Activated naive CD8-positive, alpha-beta T cell treated with anti-CD3 and anti-CD28 coated beads for 36 hours (primary cell): ENCODE data around the gene RYR3. TPM values are rescaled to one million over a fixed set of nuclear protein-coding genes. Genes with fewer than 3 reads are reported as not detected.
A peak's percentile ranks its signal among the peaks of the same experiment; 100 is the strongest.

Source experiments
- DNase-seq: peaks from one replicate; pipeline ENCODE4 v3.0.0; 2021
- H3K27ac Mint-ChIP-seq: one replicate; pipeline ENCODE4 v1.8.0; 2022; ENCODE audit warnings: mild to moderate bottlenecking, moderate library complexity, mixed read lengths
- H3K27me3 Mint-ChIP-seq: one replicate; pipeline ENCODE4 v1.8.0; 2022; ENCODE audit warnings: mild to moderate bottlenecking, mixed read lengths
- H3K36me3 Mint-ChIP-seq: one replicate; pipeline ENCODE4 v1.8.0; 2021; ENCODE audit warnings: mild to moderate bottlenecking, mixed read lengths
- H3K4me1 Mint-ChIP-seq: one replicate; pipeline ENCODE4 v1.8.0; 2021; ENCODE audit warnings: mixed read lengths
- H3K4me3 Mint-ChIP-seq: one replicate; pipeline ENCODE4 v1.8.0; 2022; ENCODE audit warnings: mild to moderate bottlenecking, moderate library complexity, mixed read lengths
- H3K9me3 Mint-ChIP-seq: one replicate; pipeline ENCODE4 v1.8.0; 2022; ENCODE audit warnings: mixed read lengths
- total RNA-seq, 2 experiments: library from RNA; stranded (reverse); gene quantifications; one replicate each; pipeline ENCODE4 v1.2.3, GENCODE V29; 2021

The RYR3 gene
- not detected for total RNA-seq

GRCh38 chr15:33310481-33311311 lies at the start of gene RYR3:
TSS of gene RYR3 (plus strand) at chr15:33310967. CDS start at chr15:33311046, 79 bp downstream.
- Mint-ChIP-seq H3K36me3 (no peaks in the 10 kb centered on the region), H3K9me3 (no peaks in the 10 kb centered on the region), H3K4me1 (no peaks in the 10 kb centered on the region), H3K4me3 (no peak within 1 kb of the TSS), H3K27me3 (peaks cover 55% of the 10 kb centered on the region), H3K27ac (no peak within 1 kb of the TSS)
- DNase-seq = no peak

GRCh38 chr15:33262306-33262705 lies 48.5 kb upstream of the RYR3 start:
- Mint-ChIP-seq H3K4me1 (no peaks in the 10 kb centered on the region), H3K36me3 (no peaks in the 10 kb centered on the region)

DNA sequence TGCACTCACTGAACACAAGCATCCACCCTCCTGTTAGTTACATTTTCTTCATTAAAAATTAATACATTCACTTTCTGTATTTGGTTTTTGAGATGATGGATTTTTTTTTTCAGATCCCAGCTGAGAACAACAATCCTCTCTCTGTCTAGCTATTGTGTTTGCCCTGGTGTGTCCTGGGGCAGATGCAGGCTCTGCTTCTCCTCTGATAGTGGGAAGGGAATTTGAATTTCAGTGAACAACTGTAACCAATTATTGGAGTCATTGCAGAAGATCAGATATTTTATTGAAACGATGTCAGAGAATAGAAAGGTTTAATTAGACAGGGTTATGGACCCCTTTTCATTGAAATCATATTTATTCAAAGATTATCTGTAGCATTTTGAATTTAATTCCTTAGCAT lies 33.1 kb upstream of the RYR3 start:
- Mint-ChIP-seq H3K27ac (no peak overlapping the region), H3K4me3 (no peak overlapping the region), H3K27me3 (peaks cover 22% of the 10 kb centered on the region), H3K9me3 (peaks cover 7% of the 10 kb centered on the region), H3K4me1 (no peaks in the 10 kb centered on the region), H3K36me3 (no peaks in the 10 kb centered on the region)
- no peak for DNase-seq

More at GRCh38 chr15:33262306-33262705, 48.5 kb upstream of the RYR3 start:
- H3K9me3 Mint-ChIP-seq = no peaks in the 10 kb centered on the region
- H3K27me3 Mint-ChIP-seq = no peaks in the 10 kb centered on the region
- DNase-seq = no peak
- no peak overlapping the region for H3K27ac Mint-ChIP-seq
- H3K4me3 Mint-ChIP-seq = no peak overlapping the region

DNA sequence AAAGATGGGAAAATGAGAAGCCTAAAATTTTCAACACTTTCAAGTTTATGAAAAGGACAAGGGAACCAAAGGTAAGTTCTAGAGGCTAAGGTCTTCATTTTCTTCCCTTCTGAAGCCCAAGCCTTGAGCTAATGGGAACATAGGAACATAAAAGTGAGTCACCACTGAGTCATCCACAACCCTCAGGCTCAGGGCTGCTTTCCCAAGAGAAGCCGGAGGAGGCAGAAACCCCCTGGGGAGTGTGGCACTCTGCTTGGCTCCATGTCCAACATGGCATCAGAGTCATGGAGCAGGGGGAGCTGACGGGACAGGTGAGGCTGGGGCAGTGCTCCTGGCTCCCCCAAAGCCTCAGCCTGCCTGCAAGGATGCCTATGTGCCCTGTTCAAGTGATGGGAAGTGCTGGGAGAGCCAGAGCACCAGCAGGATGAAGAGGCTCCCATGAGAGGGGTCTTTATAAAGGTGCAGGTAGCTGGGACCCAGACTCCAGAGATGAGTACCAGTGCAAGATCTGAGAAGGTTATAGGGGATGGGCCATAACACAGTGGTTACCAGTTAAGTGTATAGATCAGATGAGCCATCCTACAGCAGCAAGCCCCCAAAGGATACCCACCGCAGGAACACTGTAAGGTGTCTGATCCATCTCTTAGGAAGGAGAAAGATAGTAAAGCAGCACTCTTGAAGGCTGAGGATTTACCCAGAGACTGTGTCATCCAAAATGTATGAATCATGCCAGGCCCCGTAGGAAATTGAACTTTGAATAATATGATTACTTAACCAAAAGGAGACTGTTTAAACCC lies 31.8 kb upstream of the RYR3 start:
- Mint-ChIP-seq H3K4me3 (no peak overlapping the region), H3K27ac (no peak overlapping the region), H3K9me3 (peaks cover 2% of the 10 kb centered on the region), H3K4me1 (no peaks in the 10 kb centered on the region), H3K27me3 (peaks cover 11% of the 10 kb centered on the region), H3K36me3 (no peaks in the 10 kb centered on the region)
- DNase-seq = no peak

DNA sequence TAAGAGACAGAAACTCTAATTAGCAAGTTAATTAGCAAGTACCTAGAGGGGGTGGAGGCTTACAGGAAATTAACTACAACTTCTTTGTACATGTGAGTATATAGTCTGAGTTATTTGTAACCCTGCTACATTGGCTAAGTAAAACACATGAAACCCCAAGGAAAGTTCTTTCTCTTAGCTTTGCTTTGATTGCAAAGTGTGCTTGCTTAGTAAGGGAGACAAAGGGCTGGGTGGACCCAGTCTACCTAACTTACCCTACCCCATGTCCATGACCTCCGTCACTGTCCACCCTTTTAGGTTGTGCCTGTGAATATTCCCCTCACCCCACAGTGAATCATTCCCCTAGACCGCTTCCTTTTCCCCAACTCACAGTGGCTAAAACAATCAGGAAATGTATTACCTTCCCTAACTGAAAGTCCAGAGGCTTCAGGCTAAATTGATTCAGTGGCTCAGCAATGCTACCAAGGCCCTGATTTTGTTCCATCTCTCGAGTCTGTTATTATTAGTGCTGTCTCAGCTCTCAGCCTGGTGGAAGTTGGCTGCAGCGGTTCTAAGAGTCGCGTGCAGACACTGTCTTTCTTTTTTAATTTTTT lies 31.1 kb upstream of the RYR3 start:
- DNase-seq = no peak
- H3K4me3 Mint-ChIP-seq = no peak overlapping the region
- peaks cover 2% of the 10 kb centered on the region for H3K9me3 Mint-ChIP-seq
- H3K36me3 Mint-ChIP-seq = no peaks in the 10 kb centered on the region
- peaks cover 11% of the 10 kb centered on the region for H3K27me3 Mint-ChIP-seq
- no peak overlapping the region for H3K27ac Mint-ChIP-seq
- no peaks in the 10 kb centered on the region for H3K4me1 Mint-ChIP-seq

- no peak for DNase-seq
- Mint-ChIP-seq H3K27me3 (peaks cover 5% of the 10 kb centered on the region), H3K4me3 (no peak overlapping the region), H3K9me3 (no peaks in the 10 kb centered on the region), H3K27ac (no peak overlapping the region), H3K36me3 (no peaks in the 10 kb centered on the region), H3K4me1 (no peaks in the 10 kb centered on the region)
These were observed 28.3 kb upstream of the RYR3 start for GRCh38 chr15:33282226-33283020.

DNA sequence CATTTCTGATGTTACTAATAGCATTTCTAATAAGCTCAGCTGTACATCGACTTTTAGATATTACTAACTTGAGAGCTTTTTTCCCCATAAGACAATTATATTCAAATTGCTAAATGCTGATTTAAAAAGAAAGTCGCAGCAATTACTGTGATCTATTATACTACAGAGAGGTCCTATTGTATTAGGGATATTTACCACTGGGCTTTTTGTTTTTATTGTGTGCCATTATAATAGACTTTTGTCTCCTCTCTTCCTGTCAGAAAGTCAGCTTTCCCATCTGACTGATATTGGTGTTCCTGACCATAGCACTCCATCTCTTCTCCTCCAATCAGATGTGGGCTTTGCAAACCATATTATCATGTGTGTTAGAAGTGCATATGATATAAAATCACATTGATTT lies 27.2 kb upstream of the RYR3 start:
- no peak for DNase-seq
- Mint-ChIP-seq H3K9me3 (no peaks in the 10 kb centered on the region), H3K4me1 (no peaks in the 10 kb centered on the region), H3K4me3 (no peak overlapping the region), H3K36me3 (no peaks in the 10 kb centered on the region), H3K27me3 (no peaks in the 10 kb centered on the region), H3K27ac (no peak overlapping the region)

DNA sequence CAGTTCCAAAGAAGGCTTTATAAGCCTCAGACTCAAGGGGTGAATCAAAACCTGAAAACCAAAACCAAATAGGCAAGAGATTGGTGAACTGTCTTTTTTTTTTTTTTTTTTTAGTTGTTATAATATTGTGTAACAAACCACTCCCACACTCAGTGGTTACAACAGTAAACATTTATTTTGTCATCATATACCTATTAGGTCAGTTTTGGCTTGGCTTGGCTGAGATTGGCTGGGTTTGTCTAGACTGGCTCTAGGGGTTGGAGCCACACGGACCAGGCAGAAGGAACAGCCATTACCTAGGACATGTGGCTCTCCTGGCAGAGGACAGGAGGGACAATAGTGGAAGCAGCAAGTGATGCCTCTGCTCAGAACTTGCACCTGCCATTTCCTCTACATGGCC lies 26.4 kb upstream of the RYR3 start:
- H3K36me3 Mint-ChIP-seq = no peaks in the 10 kb centered on the region
- H3K9me3 Mint-ChIP-seq = no peaks in the 10 kb centered on the region
- no peak overlapping the region for H3K27ac Mint-ChIP-seq

GRCh38 chr15:33292717-33293307 lies 18.0 kb upstream of the RYR3 start:
- Mint-ChIP-seq H3K36me3 (no peaks in the 10 kb centered on the region), H3K9me3 (no peaks in the 10 kb centered on the region), H3K4me3 (no peak overlapping the region), H3K27ac (no peak overlapping the region), H3K4me1 (no peaks in the 10 kb centered on the region), H3K27me3 (no peaks in the 10 kb centered on the region)
- DNase-seq = peak; percentile 36

More for the DNA sequence above, 26.4 kb upstream of the RYR3 start:
- no peak for DNase-seq
- Mint-ChIP-seq H3K4me3 (no peak overlapping the region), H3K27me3 (no peaks in the 10 kb centered on the region), H3K4me1 (no peaks in the 10 kb centered on the region)

- Mint-ChIP-seq H3K27ac (no peak overlapping the region), H3K4me1 (no peaks in the 10 kb centered on the region), H3K4me3 (no peak overlapping the region), H3K27me3 (no peaks in the 10 kb centered on the region), H3K9me3 (no peaks in the 10 kb centered on the region), H3K36me3 (no peaks in the 10 kb centered on the region)
- no peak for DNase-seq
These were observed 16.9 kb upstream of the RYR3 start for GRCh38 chr15:33293713-33294334.

DNA sequence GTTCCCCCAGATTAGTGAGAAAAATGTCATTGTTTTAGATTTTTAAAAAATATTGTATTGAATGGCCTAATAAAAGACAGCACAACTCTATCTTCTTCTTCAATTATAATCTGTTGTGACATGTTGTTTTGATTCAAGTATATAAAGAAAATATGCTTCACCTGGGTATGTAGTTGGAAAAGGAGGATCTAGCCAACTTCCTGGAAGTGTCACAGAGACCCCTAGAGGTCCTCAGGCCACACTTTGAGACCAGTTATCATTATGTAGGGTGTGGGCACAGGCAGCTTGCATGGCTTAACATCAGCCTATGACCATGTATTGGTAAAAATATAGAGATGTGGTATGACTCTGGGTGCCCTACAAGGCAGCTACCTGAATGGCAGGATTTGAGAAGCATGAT lies 14.7 kb upstream of the RYR3 start:
- no peak for DNase-seq
- H3K4me1 Mint-ChIP-seq = no peaks in the 10 kb centered on the region
- no peaks in the 10 kb centered on the region for H3K36me3 Mint-ChIP-seq
- no peaks in the 10 kb centered on the region for H3K9me3 Mint-ChIP-seq
- H3K27me3 Mint-ChIP-seq = no peaks in the 10 kb centered on the region
- H3K27ac Mint-ChIP-seq = no peak overlapping the region
- H3K4me3 Mint-ChIP-seq = no peak overlapping the region

DNA sequence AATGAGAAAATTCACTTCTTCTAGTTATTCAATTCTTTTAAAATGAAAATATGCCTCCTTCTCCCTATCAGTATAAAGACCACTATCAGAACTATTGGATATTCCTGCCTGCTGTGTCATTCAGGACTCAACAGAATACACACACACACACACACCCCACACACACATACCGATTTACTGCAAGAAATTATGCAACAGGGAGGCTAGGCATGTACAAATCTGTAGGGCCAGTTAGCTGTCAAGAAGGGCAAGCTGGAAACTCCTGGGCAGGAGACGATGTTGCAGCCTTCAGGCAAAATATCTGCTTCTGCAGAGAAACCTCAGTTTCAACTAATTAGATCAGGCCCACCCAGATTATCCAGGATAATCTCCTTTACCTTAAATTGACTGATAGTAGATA lies 13.9 kb upstream of the RYR3 start:
- H3K27me3 Mint-ChIP-seq = no peaks in the 10 kb centered on the region
- no peaks in the 10 kb centered on the region for H3K4me1 Mint-ChIP-seq
- no peaks in the 10 kb centered on the region for H3K9me3 Mint-ChIP-seq
- no peak overlapping the region for H3K4me3 Mint-ChIP-seq
- no peaks in the 10 kb centered on the region for H3K36me3 Mint-ChIP-seq
- H3K27ac Mint-ChIP-seq = no peak overlapping the region
- no peak for DNase-seq

DNA sequence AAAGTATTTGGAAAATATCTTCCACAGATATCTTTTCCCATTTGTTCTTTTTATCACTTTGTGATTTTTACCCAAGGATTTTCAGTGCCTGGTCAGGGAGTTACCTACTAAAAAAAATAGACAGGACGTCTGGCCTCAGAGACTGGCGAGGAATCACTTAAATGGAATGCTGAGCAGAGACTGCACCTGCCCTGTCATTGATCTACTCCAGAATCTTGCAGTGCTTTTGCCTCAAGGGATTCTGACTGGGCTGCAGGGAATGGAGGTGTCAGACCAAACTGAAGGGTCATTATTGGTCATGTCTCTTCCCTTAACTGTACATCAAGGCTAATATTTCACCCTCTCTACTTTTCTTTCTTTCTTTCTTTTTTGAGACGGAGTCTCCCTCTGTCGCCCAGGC lies 12.1 kb upstream of the RYR3 start:
- DNase-seq = no peak
- H3K27me3 Mint-ChIP-seq = peaks cover 2% of the 10 kb centered on the region
- H3K4me3 Mint-ChIP-seq = no peak overlapping the region
- no peaks in the 10 kb centered on the region for H3K9me3 Mint-ChIP-seq
- no peak overlapping the region for H3K27ac Mint-ChIP-seq
- no peaks in the 10 kb centered on the region for H3K4me1 Mint-ChIP-seq
- H3K36me3 Mint-ChIP-seq = no peaks in the 10 kb centered on the region

GRCh38 chr15:33304924-33305323 lies 5.8 kb upstream of the RYR3 start:
- peaks cover 15% of the 10 kb centered on the region for H3K27me3 Mint-ChIP-seq
- no peak overlapping the region for H3K27ac Mint-ChIP-seq
- H3K9me3 Mint-ChIP-seq = no peaks in the 10 kb centered on the region
- no peak for DNase-seq
- H3K4me3 Mint-ChIP-seq = no peak overlapping the region
- no peaks in the 10 kb centered on the region for H3K4me1 Mint-ChIP-seq
- H3K36me3 Mint-ChIP-seq = no peaks in the 10 kb centered on the region
